GM10266 (cell line): ENCODE results near the gene L3MBTL3.
A peak's percentile ranks its signal among the peaks of the same experiment; 100 is the strongest.
"Not testable (repeated sequence)": the region's sequence is repeated elsewhere in the genome, so short reads cannot be mapped to it uniquely, and the experiment has no call there.

Source experiments
- DNase-seq: peaks from one replicate; pipeline ENCODE4 v3.0.0; 2012; ENCODE audit errors: extremely low spot score
- CTCF ChIP-seq: IDR thresholded peaks from 2 replicates; pipeline ENCODE4 v1.5.1; 2012; ENCODE audit warnings: mild to moderate bottlenecking, low read depth; ENCODE audit not compliant: control insufficient read depth, insufficient read depth; ENCODE audit errors: missing control alignments

The L3MBTL3 gene

GRCh38 chr6:130136798-130137197 is 118.4 kb downstream of the L3MBTL3 start:
- TF ChIP-seq CTCF = no peak
- no peak for DNase-seq

GRCh38 chr6:130138116-130138908 is 119.9 kb downstream of the L3MBTL3 start:
- DNase-seq = peak; percentile 12
- TF ChIP-seq CTCF = no peak

- DNase-seq = no peak
- no peak for TF ChIP-seq CTCF
Measured at GRCh38 chr6:130138909-130139242, 120.5 kb downstream of the L3MBTL3 start.

GRCh38 chr6:130140084-130140483 is 121.7 kb downstream of the L3MBTL3 start:
- TF ChIP-seq CTCF = no peak
- no peak for DNase-seq

- no peak for DNase-seq
- TF ChIP-seq CTCF = no peak
Measured at GRCh38 chr6:130143709-130144108, 125.3 kb downstream of the L3MBTL3 start.

GRCh38 chr6:130147111-130147510 is 128.7 kb downstream of the L3MBTL3 start:
- no peak for DNase-seq
- TF ChIP-seq CTCF = no peak

GRCh38 chr6:130148181-130148580 is 129.8 kb downstream of the L3MBTL3 start:
- TF ChIP-seq CTCF = no peak
- no peak for DNase-seq

- not testable (repeated sequence) for DNase-seq
Measured at GRCh38 chr6:130149016-130149415, 130.6 kb downstream of the L3MBTL3 start.
